A549 (cell line): ENCODE measurements around the gene RASSF3. TPM values are rescaled to one million over a fixed set of nuclear protein-coding genes. Genes with fewer than 3 reads are reported as not detected.
A peak's percentile ranks its signal among the peaks of the same experiment; 100 is the strongest.

ENCODE experiments used
- ATAC-seq, 2 experiments: fragments of 200-7000 bp in 1 of 2; fragments of >200 bp in 1 of 2; cut with Nextera tagmentation in 1 of 2; cut with Tn5 transposase in 1 of 2; 3 replicates each; pipeline versions ENCODE4 v1.8.0 to v1.9.1; 2018 to 2020; ENCODE audit warnings: mild to moderate bottlenecking in 1 of 2, moderate library complexity in 1 of 2
- CTCF ChIA-PET: fragments of 300-600 bp; sonication (Branson Sonifier 250); formaldehyde crosslinking; extraction: SDS; loops from one replicate; lab custom pipeline; 2021; ENCODE audit warnings: antibody characterized with exemption, inconsistent platforms; lab: Yijun Ruan, JAX
- POLR2A ChIA-PET: fragments of 350-600 bp; formaldehyde crosslinking; extraction: SDS; loops from one replicate; lab custom pipeline; 2021; ENCODE audit warnings: antibody characterized with exemption, inconsistent platforms; lab: Yijun Ruan, JAX
- DNase-seq, 2 experiments: peaks; one replicate each; pipeline versions ENCODE4 v3.0.0 to v3.0.0-alpha.2; 2011 to 2016; ENCODE audit warnings: low read depth in 1 of 2, low spot score in 1 of 2
- FAIRE-seq: peaks from 2 replicates; lab custom pipeline; 2011; peaks lifted over from hg19 to GRCh38; lab: Jason Lieb, UNC
- H3K27ac ChIP-seq, 2 experiments: fragments of >200 bp; sonication (Bioruptor Twin); formaldehyde crosslinking; 3 replicates each; pipeline ENCODE4 v1.5.1; 2016 to 2017
- H3K4me1 ChIP-seq: fragments of >200 bp; sonication (Bioruptor Twin); formaldehyde crosslinking; 3 replicates; pipeline ENCODE4 v1.6.1; 2016
- H3K4me2 ChIP-seq: fragments of >200 bp; sonication (Bioruptor Twin); formaldehyde crosslinking; 3 replicates; pipeline ENCODE4 v1.6.1; 2016
- H3K4me3 ChIP-seq: fragments of >200 bp; sonication (Bioruptor Twin); formaldehyde crosslinking; 3 replicates; pipeline ENCODE4 v1.5.1; 2016
- H3K9me3 ChIP-seq: fragments of >200 bp; sonication (Bioruptor Twin); formaldehyde crosslinking; 3 replicates; pipeline ENCODE4 v1.6.1; 2016
- CHD4 ChIP-seq: fragments of 200-600 bp; sonication (generic); IDR thresholded peaks from 2 replicates; pipeline ENCODE4 v1.6.1; 2016; ENCODE audit warnings: antibody characterized with exemption, mild to moderate bottlenecking, borderline replicate concordance
- EHF ChIP-seq: fragments of 250-450 bp; sonication (Bioruptor Pico); IDR thresholded peaks from 2 replicates; pipeline ENCODE4 v1.5.0; 2020; ENCODE audit warnings: mild to moderate bottlenecking
- EP300 ChIP-seq, 2 experiments: fragments of >200 bp; sonication (Bioruptor Twin); formaldehyde crosslinking; IDR thresholded peaks; 2 replicates in 1 of 2; 3 replicates in 1 of 2; pipeline ENCODE4 v1.6.1; 2016 to 2017
- FOSB ChIP-seq: fragments of 250-450 bp; sonication (Bioruptor Pico); IDR thresholded peaks from 2 replicates; pipeline ENCODE4 v1.5.0; 2020; ENCODE audit warnings: mild to moderate bottlenecking, moderate library complexity
- FOSL2 ChIP-seq, 2 experiments: fragments of 450-650 bp in 1 of 2; fragments of >200 bp in 1 of 2; sonication (Bioruptor Twin) in 1 of 2; formaldehyde crosslinking; IDR thresholded peaks; 2 replicates each; pipeline versions ENCODE4 v1.5.0 to v1.6.1; 2016 to 2020; ENCODE audit warnings: mild to moderate bottlenecking in 1 of 2, moderate library complexity in 1 of 2
- GATA3 ChIP-seq: IDR thresholded peaks from 2 replicates; pipeline ENCODE4 v1.6.1; 2012; ENCODE audit warnings: borderline replicate concordance
- HEYL ChIP-seq: fragments of 250-450 bp; sonication (Bioruptor Pico); IDR thresholded peaks from 2 replicates; pipeline ENCODE4 v1.8.0; 2021; ENCODE audit warnings: mild to moderate bottlenecking, moderate library complexity
- HOXA7 ChIP-seq: fragments of 250-450 bp; sonication (Bioruptor Pico); IDR thresholded peaks from 2 replicates; pipeline ENCODE4 v1.5.0; 2020; ENCODE audit warnings: mild to moderate bottlenecking, moderate library complexity
- HOXB13 ChIP-seq: fragments of 250-450 bp; sonication (Bioruptor Pico); IDR thresholded peaks from 2 replicates; pipeline ENCODE4 v1.5.0; 2020; ENCODE audit warnings: low read depth, mild to moderate bottlenecking, moderate library complexity
- HOXB5 ChIP-seq: fragments of 250-450 bp; sonication (Bioruptor Pico); IDR thresholded peaks from 2 replicates; pipeline ENCODE4 v1.5.0; 2020; ENCODE audit warnings: mild to moderate bottlenecking, moderate library complexity
- JUNB ChIP-seq: fragments of >200 bp; sonication (Bioruptor Twin); formaldehyde crosslinking; IDR thresholded peaks from 2 replicates; pipeline ENCODE4 v1.6.1; 2016
- MAFK ChIP-seq: fragments of 450-650 bp; IDR thresholded peaks from 2 replicates; pipeline ENCODE4 v1.6.1; 2014; ENCODE audit not compliant: partially characterized antibody
- POLR2AphosphoS2 ChIP-seq: conservative IDR thresholded peaks from 2 replicates; pipeline ENCODE4 v1.6.1; 2012; ENCODE audit warnings: low read length, improper control_type of control experiment, inconsistent platforms
- RNF2 ChIP-seq: fragments of 200-600 bp; sonication (generic); IDR thresholded peaks from 2 replicates; pipeline ENCODE4 v1.6.1; 2016; ENCODE audit warnings: low read depth, mild to moderate bottlenecking, antibody characterized with exemption, moderate library complexity, borderline replicate concordance
- SMC3 ChIP-seq: fragments of >200 bp; sonication (Bioruptor Twin); formaldehyde crosslinking; IDR thresholded peaks from 3 replicates; pipeline ENCODE4 v1.6.1; 2018; ENCODE audit warnings: inconsistent platforms
- ZC3H11A ChIP-seq: fragments of 450-650 bp; IDR thresholded peaks from 2 replicates; pipeline ENCODE4 v1.6.1; 2014; ENCODE audit warnings: antibody characterized with exemption, mild to moderate bottlenecking
- WGBS: methylation state at CpG from one replicate; pipeline ENCODE4 v1.1.6; 2017; ENCODE audit errors: missing lambda C conversion rate; 5-methylcytosine and 5-hydroxymethylcytosine counted together
- polyA plus RNA-seq, 4 experiments: library from polyadenylated mRNA; depleted of rRNA in 3 of 4; stranded (reverse); fragments of >200 nt; fragmentation: RNase III in 1 of 4; extraction: RNeasy Plus Mini Kit Qiagen cat#74134 plus additional on column Dnase treatment in 1 of 4; gene quantifications; 2 replicates in 3 of 4; 3 replicates in 1 of 4; pipeline ENCODE4 v1.2.3, GENCODE V29; 2011 to 2017
- TF ChIP-seq, protein P1 (sequence below): fragments of >200 bp; sonication (Bioruptor Twin); formaldehyde crosslinking; IDR thresholded peaks from 3 replicates; pipeline ENCODE4 v1.6.1; 2016
- TF ChIP-seq, protein P2 (sequence below): fragments of 250-450 bp; sonication (Bioruptor Pico); IDR thresholded peaks from 2 replicates; pipeline ENCODE4 v1.5.0; 2021; ENCODE audit warnings: mild to moderate bottlenecking, moderate library complexity, borderline replicate concordance
- TF ChIP-seq, protein P3 (sequence below): IDR thresholded peaks from 2 replicates; pipeline ENCODE4 v1.6.1; 2012
- TF ChIP-seq, protein P4 (sequence below): fragments of 150-350 bp; IDR thresholded peaks from 2 replicates; pipeline ENCODE4 v1.6.1; 2014; ENCODE audit warnings: low read depth, mild to moderate bottlenecking, low read length
- TF ChIP-seq, protein P5 (sequence below): fragments of 450-650 bp; IDR thresholded peaks from 2 replicates; pipeline ENCODE4 v1.6.1; 2014; ENCODE audit warnings: antibody characterized with exemption

RASSF3 gene
- polyA plus RNA-seq, 2 of the 4 experiments (the other 2 are of a cell fraction): 19.7 to 35.4 TPM

DNA sequence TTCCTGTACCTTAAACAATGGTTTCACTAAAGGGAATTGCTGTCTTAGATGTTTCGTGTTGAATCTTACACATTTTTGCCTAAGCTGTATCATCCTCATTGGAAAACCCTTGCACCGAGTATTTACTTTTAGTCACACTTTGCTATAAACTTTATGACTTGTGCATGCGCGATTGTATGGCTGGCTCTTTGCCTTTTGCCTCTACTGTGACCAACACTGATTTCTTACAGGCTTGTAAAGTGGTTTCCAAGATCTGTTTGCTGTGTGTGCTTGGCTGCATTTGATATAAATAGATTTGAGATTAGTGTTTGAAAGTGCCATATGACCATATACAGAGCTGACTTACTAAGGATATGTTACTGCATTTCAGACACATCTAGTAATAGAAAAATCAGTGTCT, 40.5 kb downstream of the RASSF3 start:
- FAIRE-seq: no peak
- 2% methylated on average over 4 of the region's 4 CpGs for WGBS
- Histone ChIP-seq H3K9me3 (no peaks in the 10 kb centered on the region), H3K4me1 (peaks cover 59% of the 10 kb centered on the region), H3K27ac (peak overlapping the region; percentile 63 to 75; a peak in 5 of 6 replicates), H3K4me2 (peak overlapping the region; percentile 65), H3K4me3 (0 out of 3 replicates have a peak overlapping the region, but pooled peaks have one; percentile 6)
- 0 out of 2 replicates have a peak, but pooled peaks have one; percentile 49 for TF ChIP-seq HOXB13 (CRISPR knock-in tag)
- TF ChIP-seq, protein P1, sequence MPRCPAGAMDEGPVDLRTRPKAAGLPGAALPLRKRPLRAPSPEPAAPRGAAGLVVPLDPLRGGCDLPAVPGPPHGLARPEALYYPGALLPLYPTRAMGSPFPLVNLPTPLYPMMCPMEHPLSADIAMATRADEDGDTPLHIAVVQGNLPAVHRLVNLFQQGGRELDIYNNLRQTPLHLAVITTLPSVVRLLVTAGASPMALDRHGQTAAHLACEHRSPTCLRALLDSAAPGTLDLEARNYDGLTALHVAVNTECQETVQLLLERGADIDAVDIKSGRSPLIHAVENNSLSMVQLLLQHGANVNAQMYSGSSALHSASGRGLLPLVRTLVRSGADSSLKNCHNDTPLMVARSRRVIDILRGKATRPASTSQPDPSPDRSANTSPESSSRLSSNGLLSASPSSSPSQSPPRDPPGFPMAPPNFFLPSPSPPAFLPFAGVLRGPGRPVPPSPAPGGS: 0 out of 3 replicates have a peak, but pooled peaks have one; percentile 31
- TF ChIP-seq, protein P2, sequence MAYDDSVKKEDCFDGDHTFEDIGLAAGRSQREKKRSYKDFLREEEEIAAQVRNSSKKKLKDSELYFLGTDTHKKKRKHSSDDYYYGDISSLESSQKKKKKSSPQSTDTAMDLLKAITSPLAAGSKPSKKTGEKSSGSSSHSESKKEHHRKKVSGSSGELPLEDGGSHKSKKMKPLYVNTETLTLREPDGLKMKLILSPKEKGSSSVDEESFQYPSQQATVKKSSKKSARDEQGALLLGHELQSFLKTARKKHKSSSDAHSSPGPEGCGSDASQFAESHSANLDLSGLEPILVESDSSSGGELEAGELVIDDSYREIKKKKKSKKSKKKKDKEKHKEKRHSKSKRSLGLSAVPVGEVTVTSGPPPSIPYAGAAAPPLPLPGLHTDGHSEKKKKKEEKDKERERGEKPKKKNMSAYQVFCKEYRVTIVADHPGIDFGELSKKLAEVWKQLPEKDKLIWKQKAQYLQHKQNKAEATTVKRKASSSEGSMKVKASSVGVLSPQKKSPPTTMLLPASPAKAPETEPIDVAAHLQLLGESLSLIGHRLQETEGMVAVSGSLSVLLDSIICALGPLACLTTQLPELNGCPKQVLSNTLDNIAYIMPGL: no peak
- TF ChIP-seq HOXB5 (CRISPR knock-in tag): no peak
- TF ChIP-seq JUNB: peak; percentile 63
- TF ChIP-seq FOSL2 (IDR thresholded peaks at IDR 0.05): peak; percentile 52
- TF ChIP-seq FOSL2 (CRISPR knock-in tag; IDR thresholded peaks at IDR 0.05): peak; percentile 83
- TF ChIP-seq, protein P3, sequence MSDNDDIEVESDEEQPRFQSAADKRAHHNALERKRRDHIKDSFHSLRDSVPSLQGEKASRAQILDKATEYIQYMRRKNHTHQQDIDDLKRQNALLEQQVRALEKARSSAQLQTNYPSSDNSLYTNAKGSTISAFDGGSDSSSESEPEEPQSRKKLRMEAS: peak; percentile 47; the same call in 1 of the 2 replicates
- peak; percentile 29 for TF ChIP-seq MAFK
- TF ChIP-seq GATA3: peak; percentile 39; the same call in 1 of the 2 replicates
- TF ChIP-seq EHF (CRISPR knock-in tag): no peak
- ATAC-seq: peak; percentile 84 to 86; a peak in 5 of 6 replicates
- peak; percentile 49 to 79 for DNase-seq
- POLR2A ChIA-PET: no interaction called here
- CTCF ChIA-PET: interaction anchor here (0.6 kb wide), 1 partner anchor 40 kb away, joined by 3 read pairs; no protein-coding TSS in a partner anchor

DNA sequence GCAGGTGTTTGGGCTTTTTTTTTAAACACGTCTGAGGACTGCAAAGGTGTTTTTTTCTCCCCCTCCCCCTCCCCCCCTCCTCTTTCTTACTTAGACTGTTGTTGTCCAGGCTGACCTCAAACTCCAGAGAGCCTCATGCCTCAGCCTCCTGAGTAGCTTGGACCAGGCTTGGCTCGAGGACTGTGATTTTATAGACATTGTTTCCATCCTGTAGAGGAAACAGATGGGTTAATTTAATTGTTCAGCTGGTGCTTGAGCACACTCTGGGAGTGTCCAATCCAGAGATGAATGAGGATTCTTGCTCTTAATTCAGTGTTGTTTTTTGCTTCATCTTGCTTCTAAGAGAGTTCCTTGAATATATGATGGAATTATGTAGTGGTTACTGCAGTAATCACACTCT, 42.1 kb downstream of the RASSF3 start:
- no peak for TF ChIP-seq SMC3
- TF ChIP-seq RNF2: no peak
- TF ChIP-seq GATA3: no peak
- TF ChIP-seq, protein P3: no peak
- TF ChIP-seq HOXA7: no peak
- TF ChIP-seq POLR2AphosphoS2: no peak
- no peak for TF ChIP-seq HEYL (CRISPR knock-in tag)
- TF ChIP-seq EP300 (IDR thresholded peaks at IDR 0.05): no peak
- TF ChIP-seq, protein P4, sequence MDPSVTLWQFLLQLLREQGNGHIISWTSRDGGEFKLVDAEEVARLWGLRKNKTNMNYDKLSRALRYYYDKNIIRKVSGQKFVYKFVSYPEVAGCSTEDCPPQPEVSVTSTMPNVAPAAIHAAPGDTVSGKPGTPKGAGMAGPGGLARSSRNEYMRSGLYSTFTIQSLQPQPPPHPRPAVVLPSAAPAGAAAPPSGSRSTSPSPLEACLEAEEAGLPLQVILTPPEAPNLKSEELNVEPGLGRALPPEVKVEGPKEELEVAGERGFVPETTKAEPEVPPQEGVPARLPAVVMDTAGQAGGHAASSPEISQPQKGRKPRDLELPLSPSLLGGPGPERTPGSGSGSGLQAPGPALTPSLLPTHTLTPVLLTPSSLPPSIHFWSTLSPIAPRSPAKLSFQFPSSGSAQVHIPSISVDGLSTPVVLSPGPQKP: no peak
- TF ChIP-seq, protein P5, sequence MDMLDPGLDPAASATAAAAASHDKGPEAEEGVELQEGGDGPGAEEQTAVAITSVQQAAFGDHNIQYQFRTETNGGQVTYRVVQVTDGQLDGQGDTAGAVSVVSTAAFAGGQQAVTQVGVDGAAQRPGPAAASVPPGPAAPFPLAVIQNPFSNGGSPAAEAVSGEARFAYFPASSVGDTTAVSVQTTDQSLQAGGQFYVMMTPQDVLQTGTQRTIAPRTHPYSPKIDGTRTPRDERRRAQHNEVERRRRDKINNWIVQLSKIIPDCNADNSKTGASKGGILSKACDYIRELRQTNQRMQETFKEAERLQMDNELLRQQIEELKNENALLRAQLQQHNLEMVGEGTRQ: no peak
- TF ChIP-seq ZC3H11A: no peak
- TF ChIP-seq MAFK: no peak
- TF ChIP-seq CHD4: no peak
- TF ChIP-seq FOSB (CRISPR knock-in tag): no peak
- ATAC-seq (no peak), DNase-seq (no peak), FAIRE-seq (no peak)
- CTCF ChIA-PET: interaction anchor here (1.2 kb wide), 1 partner anchor 41 kb away, joined by 3 read pairs; no protein-coding TSS in a partner anchor
- Histone ChIP-seq H3K9me3 (no peaks in the 10 kb centered on the region), H3K4me3 (no peak overlapping the region), H3K27ac (peak overlapping the region in 1 of 2 experiments; percentile 50; a peak in 2 of 6 replicates), H3K4me1 (peaks cover 71% of the 10 kb centered on the region), H3K4me2 (no peak overlapping the region)
- POLR2A ChIA-PET: no interaction called here
- 80% methylated on average over 2 of the region's 2 CpGs for WGBS
